IMR-90 (cell line): Measurements from ENCODE around the gene VAV3. TPM values are rescaled to one million over a fixed set of nuclear protein-coding genes. Genes with fewer than 3 reads are reported as not detected.
"Not testable (repeated sequence)": the region's sequence is repeated elsewhere in the genome, so short reads cannot be mapped to it uniquely, and the experiment has no call there.

Source experiments
- ATAC-seq: fragments of 200-7000 bp; cut with Tn5 transposase; 2 replicates; pipeline ENCODE4 v1.9.1; 2020; ENCODE audit warnings: low read depth, mild to moderate bottlenecking, moderate library complexity
- BruUV-seq: library from RNA; stranded (reverse); fragments of 400-500 nt; replicated peaks from 2 replicates; lab custom pipeline; 2021; lab: Mats Ljungman, UMichigan
- CTCF ChIA-PET: fragments of 300-600 bp; formaldehyde crosslinking; extraction: SDS; loops from one replicate; lab custom pipeline; 2021; ENCODE audit warnings: antibody characterized with exemption; lab: Yijun Ruan, JAX
- POLR2A ChIA-PET: fragments of 300-600 bp; sonication (Branson Sonifier 250); formaldehyde crosslinking; loops from one replicate; lab custom pipeline; 2022; ENCODE audit warnings: antibody characterized with exemption; ENCODE audit not compliant: unreplicated experiment; lab: Charles Lee
- DNase-seq: peaks from one replicate; pipeline ENCODE4 v3.0.0; 2013
- H2AFZ ChIP-seq: replicated peaks from 2 replicates; pipeline ENCODE3; 2013; ENCODE audit warnings: low read length, mild to moderate bottlenecking; ENCODE audit not compliant: poor library complexity
- H2AK5ac ChIP-seq: 2 replicates; pipeline ENCODE4 v1.6.1; 2013; ENCODE audit warnings: low read depth, low read length, inconsistent platforms
- H2AK9ac ChIP-seq: replicated peaks from 2 replicates; pipeline ENCODE3; 2013; ENCODE audit warnings: mild to moderate bottlenecking, low read depth, low read length, moderate library complexity; ENCODE audit not compliant: poor library complexity
- H2BK120ac ChIP-seq: 2 replicates; pipeline ENCODE4 v1.6.1; 2013; ENCODE audit warnings: low read depth, low read length, inconsistent platforms
- H2BK15ac ChIP-seq: 3 replicates; pipeline ENCODE4 v1.6.1; 2013; ENCODE audit warnings: low read depth, low read length, inconsistent platforms
- H2BK20ac ChIP-seq: 2 replicates; pipeline ENCODE4 v1.6.1; 2013; ENCODE audit warnings: low read depth, mild to moderate bottlenecking, inconsistent platforms, low read length, moderate library complexity
- H2BK5ac ChIP-seq: 2 replicates; pipeline ENCODE4 v1.6.1; 2013; ENCODE audit warnings: mild to moderate bottlenecking, low read depth, low read length, inconsistent platforms; ENCODE audit not compliant: poor library complexity, severe bottlenecking
- H3K14ac ChIP-seq: replicated peaks from 2 replicates; pipeline ENCODE4 v1.6.1; 2013; ENCODE audit warnings: low read depth, low read length, inconsistent platforms
- H3K18ac ChIP-seq: 2 replicates; pipeline ENCODE4 v1.6.1; 2013; ENCODE audit warnings: low read depth, low read length, control low read depth
- H3K23ac ChIP-seq: 2 replicates; pipeline ENCODE4 v1.6.1; 2013; ENCODE audit warnings: low read depth, low read length, inconsistent platforms
- H3K27ac ChIP-seq: 2 replicates; pipeline ENCODE4 v1.5.1; 2013; ENCODE audit warnings: mild to moderate bottlenecking, control low read depth, low read length; ENCODE audit not compliant: insufficient read depth
- H3K27me3 ChIP-seq: 2 replicates; pipeline ENCODE4 v1.6.1; 2013; ENCODE audit warnings: low read length; ENCODE audit not compliant: control insufficient read depth, insufficient read depth
- H3K36me3 ChIP-seq: 2 replicates; pipeline ENCODE4 v1.6.1; 2013; ENCODE audit warnings: low read length, mixed read lengths; ENCODE audit not compliant: control insufficient read depth, insufficient read depth
- H3K4ac ChIP-seq: 2 replicates; pipeline ENCODE4 v1.6.1; 2013; ENCODE audit warnings: low read depth, low read length, inconsistent platforms
- H3K4me1 ChIP-seq: 2 replicates; pipeline ENCODE4 v1.6.1; 2013; ENCODE audit warnings: low read length, mixed read lengths; ENCODE audit not compliant: control insufficient read depth, insufficient read depth
- H3K4me2 ChIP-seq: 2 replicates; pipeline ENCODE4 v1.6.1; 2013; ENCODE audit warnings: low read depth, mild to moderate bottlenecking, control low read depth, low read length, moderate library complexity
- H3K4me3 ChIP-seq: 2 replicates; pipeline ENCODE4 v1.5.1; 2013; ENCODE audit warnings: low read depth, mild to moderate bottlenecking, control low read depth, low read length, moderate library complexity; ENCODE audit not compliant: insufficient read depth
- H3K56ac ChIP-seq: 2 replicates; pipeline ENCODE4 v1.6.1; 2013; ENCODE audit warnings: low read length, inconsistent platforms; ENCODE audit not compliant: insufficient read depth; ENCODE audit errors: extremely low read depth
- H3K79me1 ChIP-seq, 2 experiments: 2 replicates each; pipeline ENCODE4 v1.6.1; 2013; ENCODE audit warnings: low read length in 2 of 2, inconsistent platforms in 1 of 2, low read depth in 1 of 2
- H3K9ac ChIP-seq: 2 replicates; pipeline ENCODE4 v1.6.1; 2013; ENCODE audit warnings: low read depth, low read length, control low read depth
- H3K9me1 ChIP-seq: 2 replicates; pipeline ENCODE4 v1.6.1; 2013; ENCODE audit warnings: low read length, inconsistent platforms; ENCODE audit not compliant: insufficient read depth
- H3K9me3 ChIP-seq: 2 replicates; pipeline ENCODE4 v1.6.1; 2013; ENCODE audit warnings: low read length; ENCODE audit not compliant: control insufficient read depth, insufficient read depth
- H4K20me1 ChIP-seq: 2 replicates; pipeline ENCODE4 v1.6.1; 2013; ENCODE audit warnings: low read length, inconsistent platforms; ENCODE audit not compliant: insufficient read depth
- H4K5ac ChIP-seq: 2 replicates; pipeline ENCODE4 v1.6.1; 2013; ENCODE audit warnings: mild to moderate bottlenecking, low read depth, low read length, control low read depth
- H4K8ac ChIP-seq, 2 experiments: 2 replicates each; pipeline ENCODE4 v1.6.1; 2013; ENCODE audit warnings: low read depth in 2 of 2, low read length in 2 of 2, control low read depth in 1 of 2, inconsistent platforms in 1 of 2
- H4K91ac ChIP-seq: 2 replicates; pipeline ENCODE4 v1.6.1; 2013; ENCODE audit warnings: low read depth, low read length, inconsistent platforms; ENCODE audit not compliant: insufficient read depth
- SMC3 ChIP-seq: fragments of 150-350 bp; IDR thresholded peaks from 2 replicates; pipeline ENCODE4 v1.6.1; 2016; ENCODE audit warnings: low read depth, mild to moderate bottlenecking, antibody characterized with exemption, low read length, moderate library complexity
- WGBS, 2 experiments: methylation state at CpG; one replicate each; pipeline versions ENCODE4 v1.1.5 to v1.1.7; 2013; ENCODE audit warnings: missing lambda C conversion rate in 2 of 2; ENCODE audit not compliant: insufficient read length in 1 of 2; ENCODE audit errors: extremely low coverage in 2 of 2; 5-methylcytosine and 5-hydroxymethylcytosine counted together
- dilution Hi-C: fragments of 300-500 bp; cut with HindIII; formaldehyde crosslinking; loops from one replicate; pipeline ENCODE4 v1.14.3; 2018; ENCODE audit warnings: low sequenced_read_pairs; ENCODE audit not compliant: unreplicated experiment
- in situ Hi-C: fragments of 300-500 bp; cut with MboI; formaldehyde crosslinking; loops from 3 replicates; pipeline ENCODE4 v1.14.3; 2019; ENCODE audit warnings: low sequenced_read_pairs, inconsistent platforms, mixed read lengths
- intact Hi-C: fragments of 100-400 bp; cut with micrococcal nuclease; formaldehyde crosslinking; loops from 2 replicates; pipeline ENCODE4 v1.10.0; 2022
- polyA plus RNA-seq, 3 experiments: library from polyadenylated mRNA; depleted of rRNA; stranded (reverse); fragments of >200 nt; gene quantifications; 2 replicates each; pipeline ENCODE4 v1.2.3, GENCODE V29; 2012; ENCODE audit warnings: low replicate concordance in 1 of 3
- total RNA-seq: library from RNA; depleted of rRNA; stranded (reverse); fragments of >200 nt; gene quantifications from 2 replicates; pipeline ENCODE4 v1.2.3, GENCODE V29; 2012
- TF ChIP-seq, protein P1 (sequence below): fragments of 150-350 bp; IDR thresholded peaks from 2 replicates; pipeline ENCODE4 v1.6.1; 2016; ENCODE audit warnings: low read depth, mild to moderate bottlenecking, low read length, moderate library complexity, borderline replicate concordance
- TF ChIP-seq, protein P2 (sequence below): fragments of 150-350 bp; IDR thresholded peaks from 2 replicates; pipeline ENCODE4 v1.6.1; 2017; ENCODE audit warnings: mild to moderate bottlenecking, antibody characterized with exemption, low read length, low read depth

VAV3 gene
- total and polyA plus RNA-seq, 2 of the 4 experiments (the other 2 are of a cell fraction) = 0.12 to 0.18 TPM

DNA sequence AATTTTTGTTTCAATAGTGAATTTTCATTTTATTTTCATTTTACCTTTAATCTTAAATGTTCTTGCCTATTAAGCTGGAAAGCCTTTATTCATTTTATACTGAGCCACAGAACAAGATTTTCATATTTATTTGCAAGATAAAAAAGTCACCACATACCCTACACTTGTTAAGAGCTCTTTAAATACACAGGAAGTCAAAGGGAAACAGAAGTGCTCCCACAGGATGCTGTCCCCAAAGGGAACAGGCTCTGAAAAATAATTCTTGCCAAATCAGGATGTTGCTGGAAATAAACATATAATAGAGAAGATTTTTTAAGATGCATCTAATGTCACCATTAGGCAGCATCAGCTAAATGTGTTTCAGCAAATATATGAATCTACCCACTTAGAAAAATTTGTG, 113.6 kb downstream of the VAV3 start:
- Histone ChIP-seq H3K4me2 (no peak overlapping the region), H3K4ac (no peak overlapping the region), H2AK5ac (no peak overlapping the region), H2AK9ac (no peak overlapping the region), H2BK20ac (no peak overlapping the region), H4K8ac (no peak overlapping the region), H3K4me3 (no peak overlapping the region), H2AFZ (no peak overlapping the region), H3K9me3 (no peaks in the 10 kb centered on the region), H3K27ac (no peak overlapping the region), H3K14ac (no peak overlapping the region), H3K56ac (no peak overlapping the region), H4K5ac (no peak overlapping the region), H3K23ac (no peak overlapping the region), H2BK15ac (no peak overlapping the region), H3K36me3 (no peaks in the 10 kb centered on the region), H3K9me1 (no peaks in the 10 kb centered on the region), H4K91ac (no peak overlapping the region), H2BK120ac (no peak overlapping the region), H4K20me1 (no peaks in the 10 kb centered on the region), H2BK5ac (no peak overlapping the region), H3K27me3 (no peaks in the 10 kb centered on the region), H3K18ac (no peak overlapping the region), H3K79me1 (no peaks in the 10 kb centered on the region), H3K9ac (no peak overlapping the region), H3K4me1 (no peaks in the 10 kb centered on the region)
- DNase-seq (no peak), ATAC-seq (no peak)
- TF ChIP-seq, protein P1, sequence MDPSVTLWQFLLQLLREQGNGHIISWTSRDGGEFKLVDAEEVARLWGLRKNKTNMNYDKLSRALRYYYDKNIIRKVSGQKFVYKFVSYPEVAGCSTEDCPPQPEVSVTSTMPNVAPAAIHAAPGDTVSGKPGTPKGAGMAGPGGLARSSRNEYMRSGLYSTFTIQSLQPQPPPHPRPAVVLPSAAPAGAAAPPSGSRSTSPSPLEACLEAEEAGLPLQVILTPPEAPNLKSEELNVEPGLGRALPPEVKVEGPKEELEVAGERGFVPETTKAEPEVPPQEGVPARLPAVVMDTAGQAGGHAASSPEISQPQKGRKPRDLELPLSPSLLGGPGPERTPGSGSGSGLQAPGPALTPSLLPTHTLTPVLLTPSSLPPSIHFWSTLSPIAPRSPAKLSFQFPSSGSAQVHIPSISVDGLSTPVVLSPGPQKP = no peak
- TF ChIP-seq, protein P2, sequence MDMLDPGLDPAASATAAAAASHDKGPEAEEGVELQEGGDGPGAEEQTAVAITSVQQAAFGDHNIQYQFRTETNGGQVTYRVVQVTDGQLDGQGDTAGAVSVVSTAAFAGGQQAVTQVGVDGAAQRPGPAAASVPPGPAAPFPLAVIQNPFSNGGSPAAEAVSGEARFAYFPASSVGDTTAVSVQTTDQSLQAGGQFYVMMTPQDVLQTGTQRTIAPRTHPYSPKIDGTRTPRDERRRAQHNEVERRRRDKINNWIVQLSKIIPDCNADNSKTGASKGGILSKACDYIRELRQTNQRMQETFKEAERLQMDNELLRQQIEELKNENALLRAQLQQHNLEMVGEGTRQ = no peak
- no peak for TF ChIP-seq SMC3
- ChIA-PET POLR2A (interaction anchor here (0.6 kb wide), 2 partner anchors 17 to 255 kb away, joined by 6 to 11 read pairs; no protein-coding TSS in a partner anchor), CTCF (interaction anchor here (1.6 kb wide), 1 partner anchor 70 kb away, joined by 4 read pairs; no protein-coding TSS in a partner anchor)
- intact Hi-C loops = no loop called here
- in situ Hi-C loops = no loop called here
- dilution Hi-C loops = no loop called here
- no TSS peak for BruUV-seq

DNA sequence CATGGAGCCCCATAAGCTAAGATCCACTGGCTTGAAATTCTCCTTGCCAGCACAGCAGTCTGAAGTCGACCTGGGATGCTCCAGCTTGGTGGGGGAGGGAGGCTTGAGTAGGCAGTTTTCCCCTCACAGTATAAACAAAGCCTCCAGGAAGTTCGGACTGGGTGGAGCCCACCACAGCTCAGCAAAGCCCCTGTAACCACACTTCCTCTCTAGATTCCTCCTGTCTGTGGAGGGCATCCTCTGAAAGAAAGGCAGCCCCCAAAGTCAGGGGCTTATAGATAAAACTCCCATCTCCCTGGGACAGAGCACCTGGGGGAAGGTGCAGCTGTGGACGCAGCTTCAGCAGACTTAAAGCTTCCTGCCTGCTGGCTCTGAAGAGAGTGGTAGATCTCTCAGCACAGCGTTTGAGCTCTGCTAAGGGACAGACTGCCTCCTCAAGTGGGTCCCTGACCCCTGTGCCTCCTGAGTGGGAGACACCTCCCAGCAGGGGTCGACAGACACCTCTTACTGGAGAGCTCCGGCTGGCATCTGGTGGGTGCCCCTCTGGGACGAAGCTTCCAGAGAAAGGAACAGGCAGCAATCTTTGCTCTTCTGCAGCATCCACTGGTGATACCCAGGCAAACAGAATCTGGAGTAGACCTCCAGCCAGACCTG, 120.3 kb downstream of the VAV3 start:
- H3K4me3 ChIP-seq, H3K4me1 ChIP-seq, H2BK5ac ChIP-seq, H3K27ac ChIP-seq, H3K9me1 ChIP-seq, DNase-seq, H3K79me1 ChIP-seq, dilution Hi-C loops, H4K91ac ChIP-seq, H3K56ac ChIP-seq, BruUV-seq, H2BK15ac ChIP-seq, H2AFZ ChIP-seq, H3K23ac ChIP-seq, POLR2A ChIA-PET, intact Hi-C loops, H4K8ac ChIP-seq, H3K4me2 ChIP-seq, H3K18ac ChIP-seq, ATAC-seq, H2AK9ac ChIP-seq, H2BK20ac ChIP-seq, H3K4ac ChIP-seq, H3K14ac ChIP-seq, H3K9me3 ChIP-seq, H2AK5ac ChIP-seq, CTCF ChIA-PET, H2BK120ac ChIP-seq, H3K9ac ChIP-seq, H4K20me1 ChIP-seq, H3K27me3 ChIP-seq, in situ Hi-C loops, H4K5ac ChIP-seq, H3K36me3 ChIP-seq: not testable (repeated sequence)
- WGBS, 2 experiments = no CpG with 5 or more reads among the region's 7 CpGs
